Stimulated activated CD4-positive, alpha-beta T cell treated with anti-CD3 and anti-CD28 coated beads, TNF-alpha, amount 100 ng/mL, for 1 hour (primary cell): ENCODE measurements around the gene INHBE.
"Not testable (repeated sequence)": the region's sequence is repeated elsewhere in the genome, so short reads cannot be mapped to it uniquely, and the experiment has no call there.

Source experiments
- DNase-seq, 3 donors: peaks; one replicate each; pipeline ENCODE4 v3.0.0-alpha.2; 2020; ENCODE audit warnings: low read depth in 3 of 3, low spot score in 1 of 3

INHBE gene

GRCh38 chr12:57439762-57440266 is 15.3 kb upstream of the INHBE start:
- no peak for DNase-seq

GRCh38 chr12:57441393-57441792 is 13.7 kb upstream of the INHBE start:
- DNase-seq: not testable (repeated sequence)

- DNase-seq: no peak
Observed at GRCh38 chr12:57441846-57442427, 13.2 kb upstream of the INHBE start.

- DNase-seq: not testable (repeated sequence)
Observed at GRCh38 chr12:57444337-57444736, 10.8 kb upstream of the INHBE start.

GRCh38 chr12:57444744-57445143 is 10.4 kb upstream of the INHBE start:
- DNase-seq: no peak

GRCh38 chr12:57446292-57446960 is 8.7 kb upstream of the INHBE start:
- no peak for DNase-seq

- DNase-seq: no peak
Observed at GRCh38 chr12:57448669-57449068, 6.4 kb upstream of the INHBE start.

GRCh38 chr12:57449375-57449774 is 5.7 kb upstream of the INHBE start:
- DNase-seq: no peak

- no peak for DNase-seq
Observed at GRCh38 chr12:57450057-57450456, 5.0 kb upstream of the INHBE start.

GRCh38 chr12:57451233-57451778 is 3.8 kb upstream of the INHBE start:
- no peak for DNase-seq

- DNase-seq: no peak
Observed at GRCh38 chr12:57452181-57452936, 2.7 kb upstream of the INHBE start.

- peak in 1 of 3 donors; percentile 47 for DNase-seq
Observed at GRCh38 chr12:57452937-57453509, 2.1 kb upstream of the INHBE start.

GRCh38 chr12:57454213-57454565 is 918 bp upstream of the INHBE start:
- DNase-seq: no peak

- no peak for DNase-seq
Observed at GRCh38 chr12:57455374-57456144, 452 bp downstream of the INHBE start.

- no peak for DNase-seq
Observed at GRCh38 chr12:57456145-57456700, 1.1 kb downstream of the INHBE start.

- no peak for DNase-seq
Observed at GRCh38 chr12:57456737-57457490, 1.8 kb downstream of the INHBE start.

- DNase-seq: no peak
Observed at GRCh38 chr12:57458665-57459054, 3.6 kb downstream of the INHBE start.

- peak; percentile 82 to 85 (median 84) for DNase-seq
Observed at GRCh38 chr12:57459055-57459749, 4.1 kb downstream of the INHBE start.
